NOMO-1 (cell line): ENCODE measurements around the gene LRAT.
"Not testable (repeated sequence)": the region's sequence is repeated elsewhere in the genome, so short reads cannot be mapped to it uniquely, and the experiment has no call there.

Source experiments
- DNase-seq, 2 experiments: peaks; one replicate each; lab custom pipeline; 2025; ENCODE audit not compliant: unreplicated experiment in 2 of 2; lab: John Stamatoyannopoulos, UW

LRAT gene

GRCh38 chr4:154743683-154744340 lies at the start of gene LRAT:
TSS of gene LRAT (plus strand) at chr4:154744000. CDS start at chr4:154744327, 327 bp downstream.
- DNase-seq: no peak

DNA sequence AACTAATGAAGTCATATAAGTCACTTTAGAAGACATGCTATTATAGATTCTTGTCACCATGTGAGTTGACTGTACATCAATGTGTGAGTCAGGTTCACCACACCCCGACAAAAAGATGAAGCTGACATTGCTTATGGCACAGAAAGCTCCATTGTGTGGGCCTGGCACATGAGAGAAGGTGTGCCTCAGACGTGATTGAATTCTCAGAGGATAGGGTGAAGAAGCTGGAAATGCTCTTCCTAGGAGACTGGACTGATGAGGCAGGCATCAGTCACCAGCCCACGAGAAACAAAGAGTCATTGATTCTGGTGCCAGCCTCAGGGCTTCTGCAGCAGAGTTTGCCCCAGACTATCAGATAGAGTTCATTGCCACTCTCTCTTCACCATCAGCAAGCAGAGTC lies 35.9 kb upstream of the LRAT start:
- DNase-seq: no peak

DNA sequence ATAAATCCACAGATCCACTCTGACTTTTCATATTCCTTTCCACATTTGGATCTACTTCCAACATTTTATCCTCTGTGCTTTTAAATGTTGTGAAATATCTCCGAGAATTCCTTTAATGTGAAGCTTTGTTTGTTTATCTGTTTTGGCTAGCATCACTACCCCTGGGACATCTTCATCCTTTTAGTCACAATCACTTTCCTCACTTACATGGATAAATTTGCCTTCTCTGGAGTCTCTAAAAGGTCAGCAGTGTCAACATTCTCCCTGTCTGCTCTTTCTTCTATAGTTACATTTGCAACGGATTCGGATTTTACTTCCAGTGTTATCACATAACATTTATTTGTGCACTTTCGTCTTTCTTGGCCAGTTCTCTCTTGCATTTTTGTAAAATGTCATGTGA lies 34.2 kb upstream of the LRAT start:
- no peak for DNase-seq

GRCh38 chr4:154711522-154711921 lies 32.3 kb upstream of the LRAT start:
- no peak for DNase-seq

GRCh38 chr4:154714339-154715040 lies 29.3 kb upstream of the LRAT start:
- no peak for DNase-seq

DNA sequence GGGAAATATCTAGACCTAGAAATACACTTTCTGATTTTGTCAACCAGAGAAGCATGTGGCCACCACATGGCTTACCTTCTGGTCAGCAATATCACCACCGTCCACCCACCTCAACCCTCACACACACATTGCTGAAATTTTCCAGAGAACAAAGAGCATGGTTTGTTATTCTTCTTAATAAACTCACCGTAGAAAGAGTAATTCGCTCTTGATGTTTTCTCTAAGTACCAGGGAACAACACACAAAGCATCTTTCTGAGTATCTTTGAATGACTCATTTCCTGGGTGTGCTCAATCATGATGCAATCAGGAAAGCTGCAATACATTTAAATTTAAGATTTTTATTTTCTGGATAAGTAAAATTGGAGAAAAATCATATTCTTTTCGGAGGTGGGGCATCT lies 24.7 kb upstream of the LRAT start:
- no peak for DNase-seq

DNA sequence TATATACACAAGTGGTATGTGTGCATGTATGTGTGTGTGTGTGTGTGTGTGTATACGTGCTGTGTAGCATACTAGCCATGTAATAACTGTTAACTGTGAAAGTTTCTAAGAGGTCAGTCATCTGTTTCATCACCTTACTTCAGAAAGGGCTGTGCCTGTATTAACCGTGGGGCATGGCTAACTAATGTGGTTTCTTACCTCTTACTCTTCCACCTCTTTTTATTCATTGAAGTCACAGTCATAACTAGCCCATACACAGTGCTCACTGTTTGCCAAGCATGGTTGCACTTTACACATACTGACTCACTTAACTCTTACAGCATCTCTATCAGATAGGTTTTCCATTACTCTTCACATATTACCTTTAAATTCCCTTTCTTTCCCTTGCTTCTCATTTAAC lies 23.7 kb upstream of the LRAT start:
- no peak for DNase-seq

- DNase-seq: no peak
Measured at GRCh38 chr4:154720618-154721267, 23.1 kb upstream of the LRAT start.

GRCh38 chr4:154722262-154722661 lies 21.5 kb upstream of the LRAT start:
- no peak for DNase-seq

- DNase-seq: not testable (repeated sequence)
Measured at GRCh38 chr4:154723601-154724000, 20.2 kb upstream of the LRAT start.

DNA sequence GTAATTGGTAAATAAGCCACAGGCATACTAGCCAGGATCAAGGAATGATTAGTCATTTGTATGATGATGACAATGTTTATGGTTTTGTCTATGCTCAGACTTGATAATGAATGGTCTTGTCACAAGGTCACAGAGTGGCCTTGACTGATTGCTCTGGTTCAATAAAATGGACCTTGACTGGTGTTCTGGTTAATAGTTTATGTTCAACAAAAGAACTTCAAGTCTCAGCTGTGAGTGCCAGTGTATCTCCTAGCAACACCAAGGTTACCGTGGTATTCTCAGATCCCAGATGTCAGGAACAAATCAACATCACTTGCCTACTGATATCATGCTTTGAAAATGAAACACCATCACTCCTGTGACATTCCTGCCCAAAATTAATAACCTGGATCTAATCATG lies 16.3 kb upstream of the LRAT start:
- DNase-seq: no peak

DNA sequence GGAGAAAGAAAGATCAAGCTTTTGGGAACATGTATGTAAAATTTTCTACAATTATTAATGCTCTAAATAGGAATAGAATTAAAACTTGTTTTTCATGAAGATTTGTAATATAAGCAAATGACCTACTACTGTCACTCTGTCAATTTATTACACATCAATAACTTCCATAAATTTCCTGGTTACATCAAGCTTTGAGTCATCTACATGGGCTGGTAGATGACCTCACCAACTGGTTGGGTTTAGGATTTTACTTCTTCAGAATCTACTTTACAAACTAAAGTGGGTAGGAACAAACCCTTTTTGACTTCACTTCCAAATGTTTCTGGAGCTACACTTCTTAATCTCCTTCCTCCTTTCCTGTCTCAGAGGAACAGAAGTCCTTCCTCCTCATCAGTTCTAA lies 12.0 kb upstream of the LRAT start:
- no peak for DNase-seq

DNA sequence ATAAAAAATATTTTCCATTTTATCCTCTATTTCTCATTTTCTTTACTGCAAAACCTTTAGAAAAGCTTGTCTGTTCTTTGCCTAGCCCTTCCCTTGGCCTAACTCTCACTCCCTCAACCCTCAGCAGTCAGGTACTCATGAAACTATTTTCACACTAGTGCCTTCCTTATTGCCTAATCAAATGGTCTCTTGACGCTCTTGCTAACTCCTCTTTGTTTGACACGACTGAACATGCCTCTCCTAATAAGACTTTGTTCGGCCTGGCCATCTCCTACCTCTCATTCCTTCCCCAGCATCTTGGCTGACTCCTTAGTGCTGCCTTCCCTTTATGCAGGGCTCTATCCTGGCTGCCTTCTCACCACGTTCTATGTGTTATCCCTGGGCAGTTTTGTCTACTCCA lies 11.1 kb upstream of the LRAT start:
- no peak for DNase-seq

GRCh38 chr4:154736770-154737169 lies 7.0 kb upstream of the LRAT start:
- no peak for DNase-seq

GRCh38 chr4:154738426-154738825 lies 5.4 kb upstream of the LRAT start:
- no peak for DNase-seq

GRCh38 chr4:154739111-154739510 lies 4.7 kb upstream of the LRAT start:
- no peak for DNase-seq

- no peak for DNase-seq
Measured at GRCh38 chr4:154740462-154740861, 3.3 kb upstream of the LRAT start.

- DNase-seq: no peak
Measured at GRCh38 chr4:154741131-154741665, 2.6 kb upstream of the LRAT start.

GRCh38 chr4:154741922-154742850 lies 1.6 kb upstream of the LRAT start:
- no peak for DNase-seq

- no peak for DNase-seq
Measured at GRCh38 chr4:154744341-154744926, 634 bp downstream of the LRAT start.
